Measurements from ENCODE around the gene NSUN7.

NSUN7 gene

DNA sequence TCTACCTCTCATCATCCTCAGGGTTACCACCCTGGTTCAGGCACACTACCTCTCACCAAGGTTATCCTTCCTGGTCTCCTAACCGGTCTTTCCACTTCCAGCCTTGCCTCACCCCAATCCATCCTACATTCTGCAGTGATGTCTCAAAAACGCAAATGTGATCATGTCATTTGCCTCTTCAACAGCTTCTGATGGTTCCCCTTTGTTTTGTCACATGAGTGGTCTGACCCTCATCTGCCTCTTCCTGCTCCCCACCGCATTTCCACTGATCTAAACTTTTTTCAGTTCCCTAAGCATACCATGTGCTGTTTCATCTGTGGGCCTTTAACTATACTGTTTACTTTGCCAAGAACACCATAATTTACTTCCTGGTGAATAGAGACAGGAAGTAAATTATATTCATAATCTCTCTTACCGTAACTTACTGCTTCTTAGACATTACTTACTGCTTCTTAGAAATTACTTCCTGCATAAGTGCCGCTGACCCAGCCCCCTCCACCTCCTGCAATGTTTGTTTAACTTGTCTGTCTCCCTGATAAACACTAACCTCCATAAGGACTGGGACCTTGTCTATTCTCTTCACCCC lies 27.1 kb upstream of the NSUN7 start:
- no peaks in the 10 kb centered on the region for H4K20me1 ChIP-seq (ENCODE audit: insufficient read depth, low read length)
- H3K4me2 ChIP-seq (ENCODE audit: low read length), result peak overlapping the region; percentile 55
- peaks cover 33% of the 10 kb centered on the region for H3K27me3 ChIP-seq (ENCODE audit: low read depth, low read length)
- H3K27ac ChIP-seq (ENCODE audit: low read length), result peak overlapping the region; percentile 11
- no peaks in the 10 kb centered on the region for H3K79me2 ChIP-seq (ENCODE audit: low read length)
- no peak for TF ChIP-seq EZH2phosphoT487 (IDR thresholded peaks at IDR 0.05; ENCODE audit: low read depth)
- TF ChIP-seq, protein P1, sequence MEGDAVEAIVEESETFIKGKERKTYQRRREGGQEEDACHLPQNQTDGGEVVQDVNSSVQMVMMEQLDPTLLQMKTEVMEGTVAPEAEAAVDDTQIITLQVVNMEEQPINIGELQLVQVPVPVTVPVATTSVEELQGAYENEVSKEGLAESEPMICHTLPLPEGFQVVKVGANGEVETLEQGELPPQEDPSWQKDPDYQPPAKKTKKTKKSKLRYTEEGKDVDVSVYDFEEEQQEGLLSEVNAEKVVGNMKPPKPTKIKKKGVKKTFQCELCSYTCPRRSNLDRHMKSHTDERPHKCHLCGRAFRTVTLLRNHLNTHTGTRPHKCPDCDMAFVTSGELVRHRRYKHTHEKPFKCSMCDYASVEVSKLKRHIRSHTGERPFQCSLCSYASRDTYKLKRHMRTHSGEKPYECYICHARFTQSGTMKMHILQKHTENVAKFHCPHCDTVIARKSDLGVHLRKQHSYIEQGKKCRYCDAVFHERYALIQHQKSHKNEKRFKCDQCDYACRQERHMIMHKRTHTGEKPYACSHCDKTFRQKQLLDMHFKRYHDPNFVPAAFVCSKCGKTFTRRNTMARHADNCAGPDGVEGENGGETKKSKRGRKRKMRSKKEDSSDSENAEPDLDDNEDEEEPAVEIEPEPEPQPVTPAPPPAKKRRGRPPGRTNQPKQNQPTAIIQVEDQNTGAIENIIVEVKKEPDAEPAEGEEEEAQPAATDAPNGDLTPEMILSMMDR (IDR thresholded peaks at IDR 0.05; ENCODE audit: low read depth, low read length), result no peak
- H3K4me3 ChIP-seq (ENCODE audit: low read length), result peak overlapping the region; percentile 29
- peak overlapping the region; percentile 9; the same call in 1 of the 2 replicates for H3K9ac ChIP-seq (ENCODE audit: low read length)
- H3K36me3 ChIP-seq (replicated peaks; ENCODE audit: low read depth, low read length), result no peaks in the 10 kb centered on the region
- H3K9me3 ChIP-seq (ENCODE audit: insufficient read depth, low read length), result no peaks in the 10 kb centered on the region
- peak overlapping the region; percentile 93 for H2AFZ ChIP-seq (ENCODE audit: low read depth, low read length)
- H3K4me1 ChIP-seq (ENCODE audit: low read length), result peaks cover 37% of the 10 kb centered on the region

DNA sequence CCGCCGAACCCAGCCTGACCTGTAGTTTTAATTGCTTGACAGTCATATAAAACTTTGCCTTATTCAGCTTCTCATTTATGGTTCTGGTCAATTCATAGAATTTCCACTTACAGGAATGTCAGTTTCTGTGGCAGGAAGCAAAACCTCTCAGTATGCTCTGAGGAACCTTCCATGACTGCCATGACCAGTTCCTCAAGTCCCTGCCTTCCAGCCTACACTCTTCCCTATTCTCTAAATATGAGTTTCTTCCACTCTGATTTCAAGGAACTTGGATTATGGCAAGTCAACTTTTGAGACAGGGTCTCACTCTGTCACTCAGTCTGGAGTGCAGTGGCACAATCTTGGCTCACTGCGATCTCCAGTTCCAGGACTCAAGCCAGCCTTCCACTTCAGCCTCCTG lies 26.0 kb upstream of the NSUN7 start:
- Histone ChIP-seq H3K27ac (ENCODE audit: low read length) (no peak overlapping the region), H3K4me1 (ENCODE audit: low read length) (peaks cover 34% of the 10 kb centered on the region), H4K20me1 (ENCODE audit: insufficient read depth, low read length) (no peaks in the 10 kb centered on the region), H3K27me3 (ENCODE audit: low read depth, low read length) (peaks cover 26% of the 10 kb centered on the region), H3K36me3 (replicated peaks; ENCODE audit: low read depth, low read length) (no peaks in the 10 kb centered on the region), H3K9me3 (ENCODE audit: insufficient read depth, low read length) (no peaks in the 10 kb centered on the region), H2AFZ (ENCODE audit: low read depth, low read length) (no peak overlapping the region), H3K4me2 (ENCODE audit: low read length) (no peak overlapping the region), H3K9ac (ENCODE audit: low read length) (no peak overlapping the region), H3K79me2 (ENCODE audit: low read length) (no peaks in the 10 kb centered on the region), H3K4me3 (ENCODE audit: low read length) (no peak overlapping the region)
- TF ChIP-seq EZH2phosphoT487 (IDR thresholded peaks at IDR 0.05; ENCODE audit: low read depth), result no peak

DNA sequence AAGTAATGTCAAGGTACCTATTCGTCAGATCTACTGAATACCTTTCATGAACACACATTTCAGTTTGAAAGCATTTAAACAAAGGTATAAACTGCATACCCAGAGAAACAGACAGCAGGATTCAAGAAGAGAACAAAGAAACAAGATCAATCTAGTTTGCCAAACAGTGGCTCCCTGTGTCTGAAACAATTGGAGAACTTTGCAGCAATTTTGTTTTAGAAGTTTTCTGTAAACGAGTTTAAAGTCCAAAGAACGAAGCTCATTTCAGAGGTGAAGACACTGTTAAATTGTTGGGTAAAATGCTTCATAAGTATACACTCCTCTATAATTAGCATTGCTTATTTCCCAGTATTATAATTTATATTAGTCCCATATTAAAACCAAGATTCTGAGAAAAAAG lies 21.4 kb upstream of the NSUN7 start:
- H3K27ac ChIP-seq (ENCODE audit: low read length), result no peak overlapping the region
- H3K4me2 ChIP-seq (ENCODE audit: low read length), result no peak overlapping the region
- no peaks in the 10 kb centered on the region for H3K36me3 ChIP-seq (replicated peaks; ENCODE audit: low read depth, low read length)
- no peak overlapping the region for H2AFZ ChIP-seq (ENCODE audit: low read depth, low read length)
- no peak overlapping the region for H3K9ac ChIP-seq (ENCODE audit: low read length)
- 0 out of 2 replicates have a peak, but pooled peaks cover 10% of the 10 kb centered on the region for H3K27me3 ChIP-seq (ENCODE audit: low read depth, low read length)
- TF ChIP-seq EZH2phosphoT487 (IDR thresholded peaks at IDR 0.05; ENCODE audit: low read depth), result no peak
- TF ChIP-seq, protein P1 (IDR thresholded peaks at IDR 0.05; ENCODE audit: low read depth, low read length), result no peak
- H3K79me2 ChIP-seq (ENCODE audit: low read length), result no peaks in the 10 kb centered on the region
- no peak overlapping the region for H3K4me3 ChIP-seq (ENCODE audit: low read length)
- H3K9me3 ChIP-seq (ENCODE audit: insufficient read depth, low read length), result no peaks in the 10 kb centered on the region
- H4K20me1 ChIP-seq (ENCODE audit: insufficient read depth, low read length), result no peaks in the 10 kb centered on the region
- peaks cover 9% of the 10 kb centered on the region for H3K4me1 ChIP-seq (ENCODE audit: low read length)

DNA sequence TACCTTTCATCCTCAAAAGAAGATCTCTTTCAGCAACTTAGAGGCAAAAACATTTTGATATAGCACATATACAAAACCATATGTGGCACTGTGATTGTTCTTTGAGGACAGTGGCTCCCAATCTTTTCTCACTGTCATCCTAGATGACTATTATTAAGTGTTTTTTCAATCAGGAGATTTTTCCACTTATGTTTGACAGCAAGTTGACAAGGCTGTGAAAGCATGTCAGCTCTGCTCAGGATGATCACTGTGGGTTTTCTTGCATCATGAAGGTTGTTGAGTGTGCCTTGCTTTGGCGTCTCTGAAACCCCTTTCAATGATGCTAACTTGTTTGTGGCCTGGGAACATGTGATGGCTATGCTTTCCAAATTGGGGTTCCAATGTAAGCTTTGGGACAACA lies 20.2 kb upstream of the NSUN7 start:
- 0 out of 2 replicates have a peak, but pooled peaks cover 10% of the 10 kb centered on the region for H3K27me3 ChIP-seq (ENCODE audit: low read depth, low read length)
- no peak overlapping the region for H3K4me2 ChIP-seq (ENCODE audit: low read length)
- no peaks in the 10 kb centered on the region for H3K36me3 ChIP-seq (replicated peaks; ENCODE audit: low read depth, low read length)
- H4K20me1 ChIP-seq (ENCODE audit: insufficient read depth, low read length), result no peaks in the 10 kb centered on the region
- H2AFZ ChIP-seq (ENCODE audit: low read depth, low read length), result no peak overlapping the region
- no peak overlapping the region for H3K4me3 ChIP-seq (ENCODE audit: low read length)
- H3K9me3 ChIP-seq (ENCODE audit: insufficient read depth, low read length), result no peaks in the 10 kb centered on the region
- H3K4me1 ChIP-seq (ENCODE audit: low read length), result peaks cover 5% of the 10 kb centered on the region
- no peaks in the 10 kb centered on the region for H3K79me2 ChIP-seq (ENCODE audit: low read length)
- no peak overlapping the region for H3K27ac ChIP-seq (ENCODE audit: low read length)
- TF ChIP-seq EZH2phosphoT487 (IDR thresholded peaks at IDR 0.05; ENCODE audit: low read depth), result no peak
- TF ChIP-seq, protein P1 (IDR thresholded peaks at IDR 0.05; ENCODE audit: low read depth, low read length), result no peak
- no peak overlapping the region for H3K9ac ChIP-seq (ENCODE audit: low read length)

Data from OCI-LY3 (cell line).